ENCODE results near the gene ZSWIM6.

DNA sequence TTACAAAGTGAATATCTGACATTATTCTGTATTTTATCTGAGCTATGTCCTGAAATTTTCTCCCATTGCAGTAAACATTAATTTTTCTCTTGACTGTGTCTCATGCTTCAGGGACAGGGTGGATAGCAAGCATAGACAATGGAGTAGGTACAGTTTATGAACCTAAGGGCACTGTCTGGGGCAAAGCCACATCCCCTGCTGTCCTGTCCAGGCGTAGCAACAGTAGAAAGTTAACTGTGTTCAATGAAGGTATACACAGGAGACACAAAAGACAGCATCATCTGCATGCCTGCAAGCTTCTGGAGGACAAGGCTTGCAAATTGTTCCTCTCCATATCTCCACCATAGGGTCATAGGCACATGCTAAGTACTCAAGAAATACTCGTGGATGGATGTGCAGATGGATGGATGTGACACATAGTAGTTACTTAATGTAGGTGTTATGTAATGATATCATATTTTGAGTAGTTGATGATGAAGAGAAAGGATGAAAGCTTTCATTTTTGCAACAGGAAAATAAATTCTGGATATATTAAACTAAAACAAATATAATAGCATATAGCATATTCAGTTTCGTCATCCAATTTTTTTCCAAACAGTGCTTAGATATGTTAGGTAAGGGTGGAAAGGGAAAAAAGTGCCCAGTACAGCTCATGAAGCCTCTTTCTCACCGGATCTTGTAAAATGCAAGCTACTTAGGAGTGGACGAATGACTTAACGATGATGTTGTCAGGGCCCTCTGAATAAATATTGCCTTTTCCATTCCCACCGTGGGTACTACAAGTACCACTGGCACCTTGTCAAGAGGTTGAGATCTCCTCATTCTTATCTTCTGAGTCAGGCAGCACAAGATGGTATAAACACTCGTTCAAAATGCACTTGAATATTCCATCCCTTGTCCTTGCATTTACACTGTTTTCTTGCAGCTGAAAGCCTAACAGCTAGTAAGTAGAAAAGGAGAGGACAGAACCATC lies 19.9 kb upstream of the ZSWIM6 start:
- TF ChIP-seq SP1 (IDR thresholded peaks at IDR 0.05) (no peak), FOXA1 (IDR thresholded peaks at IDR 0.05) (no peak), FOXK2 (IDR thresholded peaks at IDR 0.05) (no peak), ZNF384 (IDR thresholded peaks at IDR 0.05) (no peak), SUZ12 (IDR thresholded peaks at IDR 0.05) (no peak), BHLHE40 (IDR thresholded peaks at IDR 0.05; ENCODE audit: borderline replicate concordance) (no peak), FOXM1 (IDR thresholded peaks at IDR 0.05; ENCODE audit: borderline replicate concordance) (no peak), TARDBP (IDR thresholded peaks at IDR 0.05) (no peak), NFRKB (IDR thresholded peaks at IDR 0.05) (no peak), L3MBTL2 (conservative IDR thresholded peaks at IDR 0.05) (no peak), ARNT (IDR thresholded peaks at IDR 0.05) (no peak), ELF4 (IDR thresholded peaks at IDR 0.05) (no peak), LEF1 (IDR thresholded peaks at IDR 0.05; ENCODE audit: borderline replicate concordance) (no peak)
- TF ChIP-seq, protein P1, sequence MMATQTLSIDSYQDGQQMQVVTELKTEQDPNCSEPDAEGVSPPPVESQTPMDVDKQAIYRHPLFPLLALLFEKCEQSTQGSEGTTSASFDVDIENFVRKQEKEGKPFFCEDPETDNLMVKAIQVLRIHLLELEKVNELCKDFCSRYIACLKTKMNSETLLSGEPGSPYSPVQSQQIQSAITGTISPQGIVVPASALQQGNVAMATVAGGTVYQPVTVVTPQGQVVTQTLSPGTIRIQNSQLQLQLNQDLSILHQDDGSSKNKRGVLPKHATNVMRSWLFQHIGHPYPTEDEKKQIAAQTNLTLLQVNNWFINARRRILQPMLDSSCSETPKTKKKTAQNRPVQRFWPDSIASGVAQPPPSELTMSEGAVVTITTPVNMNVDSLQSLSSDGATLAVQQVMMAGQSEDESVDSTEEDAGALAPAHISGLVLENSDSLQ (IDR thresholded peaks at IDR 0.05) = no peak
